Heart left ventricle (tissue), 13 donors: ENCODE results near the gene RABGAP1.

Experiments
- POLR2A ChIP-seq, 2 donors: fragments of 450-650 bp; IDR thresholded peaks; one replicate each; pipeline ENCODE4 v1.6.1; 2017; ENCODE audit warnings: antibody characterized with exemption in 2 of 2, mild to moderate bottlenecking in 2 of 2, moderate library complexity in 2 of 2
- TF ChIP-seq, protein P1 (sequence below), 12 donors: fragments of 200-600 bp; sonication (generic) in 4 of 12; IDR thresholded peaks; one replicate each; pipeline versions ENCODE4 v1.5.0 to v1.8.0; 2018 to 2022; ENCODE audit warnings: antibody characterized with exemption in 12 of 12, mild to moderate bottlenecking in 5 of 12
- donor health status: ischemic (EF 13 %, LVEDD 7.1; RV severe dilation, severe dysfunction).
- donor health status: DM: no; HTN: yes; CAD: no.
- donor health status: DM: no; HTN: no; CAD: no.
- donor health status: ischemic (EF 25% LVEDD 6.9; RV normal size, moderate dysfunction).
- donor health status: ischemic (EF 25% LVEDD 5.7; RV mildly dilated, moderate dysfunction).
- donor health status: ischemic (EF 35%, LVEDD 5.7; RV mildly dilated, moderate dysfunction).
- donor health status: nonischemic (EF 11% LVEDD 7.7; RV severe dilation, severe dysfunction).
- donor health status: DM: yes; HTN: yes; CAD: no.
- donor health status: PGD.
- donor health status: ischemic (EF 29% LVEDD 5.4; RV normal size, mild dysfunction).
- donor health status: nonischemic (EF 23%, LVEDD 6.1; RV moderate dilation, normal function).

DNA sequence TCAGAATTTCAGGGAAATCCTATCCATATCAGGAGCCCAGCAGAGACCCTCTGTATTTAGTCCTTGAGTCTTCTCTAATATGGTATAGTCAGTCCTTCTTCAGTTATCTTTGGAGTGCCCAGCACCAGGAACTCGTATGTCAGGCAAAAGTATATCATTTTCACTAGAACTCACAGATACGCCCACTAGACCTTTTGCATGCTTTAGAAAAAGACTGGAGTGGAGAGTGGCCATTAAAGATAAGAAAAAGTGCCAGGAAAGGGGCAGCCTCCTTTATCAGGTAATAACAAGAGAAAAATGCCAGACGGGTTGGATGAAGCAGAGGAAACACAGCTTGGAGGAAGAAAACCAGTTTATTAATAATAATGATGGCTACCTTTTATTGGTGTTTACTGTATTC, 156.2 kb downstream of the RABGAP1 start:
- no peak for TF ChIP-seq POLR2A (IDR thresholded peaks at IDR 0.05)
- TF ChIP-seq, protein P1, sequence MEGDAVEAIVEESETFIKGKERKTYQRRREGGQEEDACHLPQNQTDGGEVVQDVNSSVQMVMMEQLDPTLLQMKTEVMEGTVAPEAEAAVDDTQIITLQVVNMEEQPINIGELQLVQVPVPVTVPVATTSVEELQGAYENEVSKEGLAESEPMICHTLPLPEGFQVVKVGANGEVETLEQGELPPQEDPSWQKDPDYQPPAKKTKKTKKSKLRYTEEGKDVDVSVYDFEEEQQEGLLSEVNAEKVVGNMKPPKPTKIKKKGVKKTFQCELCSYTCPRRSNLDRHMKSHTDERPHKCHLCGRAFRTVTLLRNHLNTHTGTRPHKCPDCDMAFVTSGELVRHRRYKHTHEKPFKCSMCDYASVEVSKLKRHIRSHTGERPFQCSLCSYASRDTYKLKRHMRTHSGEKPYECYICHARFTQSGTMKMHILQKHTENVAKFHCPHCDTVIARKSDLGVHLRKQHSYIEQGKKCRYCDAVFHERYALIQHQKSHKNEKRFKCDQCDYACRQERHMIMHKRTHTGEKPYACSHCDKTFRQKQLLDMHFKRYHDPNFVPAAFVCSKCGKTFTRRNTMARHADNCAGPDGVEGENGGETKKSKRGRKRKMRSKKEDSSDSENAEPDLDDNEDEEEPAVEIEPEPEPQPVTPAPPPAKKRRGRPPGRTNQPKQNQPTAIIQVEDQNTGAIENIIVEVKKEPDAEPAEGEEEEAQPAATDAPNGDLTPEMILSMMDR (IDR thresholded peaks at IDR 0.05): no peak
